Mesenteric fat pad (tissue), 1 donor: ENCODE measurements around the gene NUDT22. TPM values are rescaled to one million over a fixed set of nuclear protein-coding genes. Genes with fewer than 3 reads are reported as not detected.

Experiments
- DNase-seq: peaks from one replicate; pipeline ENCODE4 v3.0.0-alpha.2; 2020; ENCODE audit warnings: low spot score
- total RNA-seq: library from RNA; stranded (reverse); fragmentation: NEBNext Ultra II Directional; extraction: Animal tissue kit (Norgen Biotek cat#: 25700); gene quantifications from one replicate; pipeline ENCODE4 v1.2.1, GENCODE V29; 2021
- donor health status: DM: yes; HTN: yes; CAD: no.

The NUDT22 gene
- total RNA-seq, 1 donor from 2014 or later: 45.8 TPM

DNA sequence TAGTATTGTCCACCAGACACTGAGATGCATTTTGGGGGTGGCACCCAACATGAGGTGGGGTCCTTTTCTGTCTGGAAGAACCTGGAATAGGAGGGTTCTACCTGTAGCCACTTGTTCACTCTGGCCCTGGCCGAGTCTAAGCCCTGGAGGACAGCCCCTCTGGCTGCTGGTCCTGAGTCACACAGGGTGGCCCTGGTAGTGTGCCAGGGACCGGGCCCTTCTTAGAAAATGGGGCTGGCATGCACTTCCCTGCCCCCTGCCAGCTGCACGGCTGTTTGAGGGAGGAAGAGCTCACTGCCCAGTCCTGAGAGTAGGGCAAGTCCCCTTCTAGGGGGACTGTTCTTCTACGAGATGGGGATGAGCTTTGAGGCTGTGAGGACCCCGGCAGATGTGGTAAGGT is 27.4 kb downstream of the NUDT22 start:
- no peak for DNase-seq

- DNase-seq: no peak
Measured at GRCh38 chr11:64254326-64254725, 28.3 kb downstream of the NUDT22 start.

GRCh38 chr11:64255135-64256128 is 29.4 kb downstream of the NUDT22 start:
- DNase-seq: no peak

DNA sequence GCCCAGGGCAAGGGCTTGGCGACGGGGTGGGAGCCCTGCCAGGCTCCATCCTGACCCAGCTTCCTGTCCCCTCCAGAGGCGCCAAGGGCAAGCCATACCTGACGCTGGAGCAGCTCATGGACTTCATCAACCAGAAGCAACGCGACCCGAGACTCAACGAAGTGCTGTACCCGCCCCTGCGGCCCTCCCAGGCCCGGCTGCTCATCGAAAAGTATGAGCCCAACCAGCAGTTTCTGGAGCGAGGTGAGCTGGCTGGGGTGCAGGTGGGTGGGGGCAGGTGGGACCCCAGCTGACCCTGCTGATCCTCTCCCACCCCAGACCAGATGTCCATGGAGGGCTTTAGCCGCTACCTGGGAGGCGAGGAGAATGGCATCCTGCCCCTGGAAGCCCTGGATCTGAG is 30.2 kb downstream of the NUDT22 start:
- DNase-seq: no peak

DNA sequence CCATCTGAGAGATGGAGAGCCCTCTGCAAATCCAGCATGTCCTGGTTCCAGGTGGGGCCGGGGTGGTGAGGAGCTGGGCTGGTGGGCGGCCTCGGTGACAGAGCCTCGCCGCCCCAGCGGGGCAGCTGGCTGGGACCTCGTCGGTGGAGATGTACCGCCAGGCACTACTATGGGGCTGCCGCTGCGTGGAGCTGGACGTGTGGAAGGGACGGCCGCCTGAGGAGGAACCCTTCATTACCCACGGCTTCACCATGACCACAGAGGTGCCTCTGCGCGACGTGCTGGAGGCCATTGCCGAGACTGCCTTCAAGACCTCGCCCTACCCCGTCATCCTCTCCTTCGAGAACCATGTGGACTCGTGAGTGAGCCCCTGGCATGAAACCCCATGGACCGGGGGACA is 32.3 kb downstream of the NUDT22 start:
- DNase-seq: no peak

DNA sequence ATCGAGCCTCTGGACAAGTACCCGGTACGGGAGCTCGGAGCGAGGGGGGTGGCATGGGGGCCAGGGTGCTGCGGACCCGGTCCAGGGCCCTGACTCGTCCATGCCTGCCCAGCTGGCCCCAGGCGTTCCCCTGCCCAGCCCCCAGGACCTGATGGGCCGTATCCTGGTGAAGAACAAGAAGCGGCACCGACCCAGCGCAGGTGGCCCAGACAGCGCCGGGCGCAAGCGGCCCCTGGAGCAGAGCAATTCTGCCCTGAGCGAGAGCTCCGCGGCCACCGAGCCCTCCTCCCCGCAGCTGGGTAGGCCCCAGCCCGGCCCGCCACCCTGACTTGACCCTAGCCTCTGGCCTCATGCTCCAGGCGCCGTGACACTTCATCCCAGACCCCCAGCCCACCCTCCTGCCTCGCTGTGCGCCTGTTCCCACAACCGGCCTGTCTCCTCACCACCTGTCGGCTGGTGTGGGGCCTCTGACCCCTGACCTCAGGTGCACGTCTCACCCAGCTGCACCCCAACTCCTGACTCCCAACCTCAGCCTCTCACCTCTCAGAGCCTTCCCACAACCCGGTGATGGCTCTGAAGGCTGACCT is 33.0 kb downstream of the NUDT22 start:
- no peak for DNase-seq

DNA sequence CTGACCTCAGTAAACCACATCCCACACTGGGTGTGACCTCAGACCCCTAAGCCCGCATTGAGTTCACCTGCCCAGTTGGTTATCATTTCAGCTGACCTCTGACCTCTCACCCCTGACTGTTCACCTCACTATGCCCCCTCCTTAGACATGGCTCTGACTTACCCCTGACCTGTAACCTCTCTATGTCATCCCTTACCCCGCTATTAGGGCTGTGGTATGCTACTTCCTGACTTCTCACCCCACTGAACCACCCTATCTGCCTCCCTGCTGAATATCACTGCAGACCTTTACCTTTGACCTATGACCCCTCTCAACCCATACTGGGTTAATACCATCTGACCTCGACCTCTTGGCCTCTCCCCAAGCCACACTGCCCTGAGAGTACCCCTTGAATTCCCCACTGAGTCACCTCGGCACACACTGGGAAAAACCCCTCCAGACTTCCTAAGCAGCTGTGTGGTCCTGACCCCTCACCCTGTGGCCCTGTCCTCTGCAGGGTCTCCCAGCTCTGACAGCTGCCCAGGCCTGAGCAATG is 33.5 kb downstream of the NUDT22 start:
- DNase-seq: no peak

DNA sequence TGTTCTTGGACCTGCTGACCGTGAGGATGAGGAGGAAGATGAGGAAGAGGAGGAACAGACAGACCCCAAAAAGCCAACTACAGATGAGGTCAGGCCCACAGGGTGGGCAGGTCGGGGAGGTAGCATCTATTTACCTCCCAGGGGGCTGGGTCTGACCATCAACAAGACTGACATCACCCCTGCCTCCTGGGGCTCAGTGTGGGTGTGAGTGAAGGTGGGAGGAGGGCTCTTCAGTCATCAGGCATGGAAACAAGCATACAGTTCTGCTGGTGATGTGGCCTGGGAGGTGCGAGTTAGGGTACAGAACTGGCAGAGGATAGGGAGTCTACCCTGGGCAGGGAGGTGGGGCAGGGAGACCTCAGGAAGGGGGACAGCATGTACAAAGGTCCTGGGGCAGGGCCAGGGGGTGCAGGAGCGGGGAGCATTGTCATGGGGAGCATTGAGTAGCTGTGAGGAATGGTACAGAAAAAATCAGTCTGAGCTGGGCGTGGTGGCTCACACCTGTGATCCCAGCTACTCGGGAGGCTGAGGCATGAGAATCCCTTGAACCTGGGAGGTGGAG is 34.2 kb downstream of the NUDT22 start:
- DNase-seq: no peak

DNA sequence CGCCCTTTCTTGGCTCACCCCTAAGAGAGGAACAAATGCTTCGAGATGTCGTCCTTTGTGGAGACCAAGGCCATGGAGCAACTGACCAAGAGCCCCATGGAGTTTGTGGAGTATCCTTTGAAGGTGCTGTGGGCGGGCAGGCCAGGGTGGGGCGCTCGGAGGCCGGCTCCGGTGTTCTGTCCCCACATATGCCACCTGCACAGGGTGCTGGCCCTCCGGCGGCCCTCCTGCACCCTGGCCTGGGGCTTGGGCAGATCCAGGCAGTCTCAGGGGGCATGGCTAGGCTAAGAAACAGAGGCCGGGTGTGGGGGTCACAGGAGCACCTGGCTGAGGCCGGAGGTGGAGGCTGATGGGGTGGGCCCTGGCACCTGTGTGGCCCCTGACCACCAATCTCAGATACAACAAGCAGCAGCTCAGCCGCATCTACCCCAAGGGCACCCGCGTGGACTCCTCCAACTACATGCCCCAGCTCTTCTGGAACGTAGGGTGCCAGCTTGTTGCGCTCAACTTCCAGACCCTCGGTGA is 35.5 kb downstream of the NUDT22 start:
- DNase-seq: no peak

GRCh38 chr11:64262271-64263002 is 36.4 kb downstream of the NUDT22 start:
- no peak for DNase-seq

- DNase-seq: no peak
Measured at GRCh38 chr11:64263021-64263946, 37.2 kb downstream of the NUDT22 start.

- no peak for DNase-seq
Measured at GRCh38 chr11:64263947-64264317, 37.9 kb downstream of the NUDT22 start.

GRCh38 chr11:64264371-64264852 is 38.3 kb downstream of the NUDT22 start:
- no peak for DNase-seq

DNA sequence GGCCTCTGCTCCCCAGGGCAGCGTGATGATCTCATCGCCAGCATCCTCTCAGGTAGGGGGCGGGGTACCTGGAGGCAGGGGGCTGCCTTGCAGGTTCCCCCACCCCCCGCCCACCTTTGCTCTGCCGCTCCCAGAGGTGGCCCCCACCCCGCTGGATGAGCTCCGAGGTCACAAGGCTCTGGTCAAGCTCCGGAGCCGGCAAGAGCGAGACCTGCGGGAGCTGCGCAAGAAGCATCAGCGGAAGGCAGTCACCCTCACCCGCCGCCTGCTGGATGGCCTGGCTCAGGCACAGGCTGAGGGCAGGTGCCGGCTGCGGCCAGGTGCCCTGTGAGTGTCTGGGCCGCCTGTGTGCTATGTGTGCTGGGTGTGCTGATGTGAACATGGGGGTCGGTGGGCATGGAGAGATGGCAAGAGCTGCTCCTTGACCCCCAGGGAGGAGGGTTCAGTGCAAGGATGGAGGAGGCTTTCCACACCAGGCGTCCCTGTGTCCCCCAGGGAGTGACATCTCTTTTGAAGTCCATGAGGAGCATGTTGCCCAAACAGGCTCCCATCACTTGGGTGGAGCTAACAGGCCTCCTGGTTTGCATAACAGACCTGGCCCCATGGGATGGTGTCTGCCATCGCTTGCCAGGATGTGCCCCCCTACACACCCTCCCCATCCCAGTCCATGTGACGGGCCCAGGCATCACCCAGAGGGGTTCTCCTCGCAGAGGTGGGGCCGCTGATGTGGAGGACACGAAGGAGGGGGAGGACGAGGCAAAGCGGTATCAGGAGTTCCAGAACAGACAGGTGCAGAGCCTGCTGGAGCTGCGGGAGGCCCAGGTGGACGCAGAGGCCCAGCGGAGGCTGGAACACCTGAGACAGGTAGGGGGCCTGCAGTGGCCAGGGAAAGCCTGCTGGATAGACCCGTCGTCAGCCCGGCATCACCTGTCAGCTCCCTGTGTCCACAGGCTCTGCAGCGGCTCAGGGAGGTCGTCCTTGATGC is 39.4 kb downstream of the NUDT22 start:
- DNase-seq: no peak

DNA sequence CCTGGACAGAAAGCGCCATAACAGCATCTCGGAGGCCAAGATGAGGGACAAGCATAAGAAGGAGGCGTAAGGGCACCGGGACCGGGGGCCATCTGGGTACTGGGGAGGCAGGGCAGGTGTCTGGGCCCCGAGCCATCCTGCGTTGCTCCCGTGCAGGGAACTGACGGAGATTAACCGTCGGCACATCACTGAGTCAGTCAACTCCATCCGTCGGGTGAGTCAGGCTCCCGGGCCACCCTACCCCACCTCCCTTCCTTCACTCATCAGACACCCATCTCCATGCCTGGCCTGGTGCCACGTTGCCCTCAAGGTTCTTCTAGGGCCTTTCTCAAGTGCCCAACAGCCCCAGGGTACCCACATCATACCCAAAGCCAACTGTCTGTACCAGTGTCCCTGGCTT is 40.3 kb downstream of the NUDT22 start:
- no peak for DNase-seq

GRCh38 chr11:64267207-64267945 is 41.3 kb downstream of the NUDT22 start:
- no peak for DNase-seq

DNA sequence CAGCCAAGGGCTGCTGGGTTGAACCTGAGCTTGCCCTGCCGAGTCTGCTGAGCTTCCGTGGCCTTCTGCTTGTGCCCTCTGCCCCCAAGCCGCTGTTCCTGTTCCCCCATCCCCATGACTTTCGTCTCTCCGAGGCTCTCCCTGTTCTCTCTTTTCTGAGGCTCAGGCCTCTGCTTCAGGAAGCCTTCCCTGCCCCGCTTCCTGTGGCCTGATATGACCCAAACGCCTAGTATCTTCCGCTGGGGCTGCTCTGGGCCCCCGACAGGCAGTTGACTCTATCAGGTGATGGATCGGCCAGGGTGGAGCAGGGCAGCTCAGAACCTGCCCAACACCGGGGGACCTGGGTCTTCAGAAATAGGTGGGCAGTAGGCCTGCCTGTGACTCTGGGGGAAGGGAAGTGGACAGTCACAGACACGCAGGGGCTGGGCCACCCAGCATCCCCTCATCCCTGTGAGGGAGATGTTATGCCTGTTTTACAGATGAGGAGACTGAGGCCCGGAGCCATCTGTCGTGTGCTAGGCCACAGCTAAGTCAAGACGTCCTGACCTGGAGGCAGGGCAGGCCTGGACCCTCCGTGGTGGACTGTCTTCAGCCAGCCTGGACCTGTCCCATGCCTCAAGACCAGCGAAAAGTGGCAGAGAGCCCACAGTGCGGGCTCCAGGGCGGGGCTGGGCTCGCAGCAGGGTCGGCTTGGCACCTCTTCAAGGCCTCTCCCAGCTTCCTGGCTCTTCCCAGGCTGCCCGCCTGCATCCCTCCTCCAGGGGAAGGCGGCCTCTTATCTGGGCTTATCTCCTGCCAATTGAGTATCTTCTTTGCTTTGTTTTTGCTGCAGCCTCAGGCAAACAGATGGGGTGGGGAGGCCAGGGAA is 42.2 kb downstream of the NUDT22 start:
- DNase-seq: no peak
